ENCODE results near the gene LRRC45.

DNA sequence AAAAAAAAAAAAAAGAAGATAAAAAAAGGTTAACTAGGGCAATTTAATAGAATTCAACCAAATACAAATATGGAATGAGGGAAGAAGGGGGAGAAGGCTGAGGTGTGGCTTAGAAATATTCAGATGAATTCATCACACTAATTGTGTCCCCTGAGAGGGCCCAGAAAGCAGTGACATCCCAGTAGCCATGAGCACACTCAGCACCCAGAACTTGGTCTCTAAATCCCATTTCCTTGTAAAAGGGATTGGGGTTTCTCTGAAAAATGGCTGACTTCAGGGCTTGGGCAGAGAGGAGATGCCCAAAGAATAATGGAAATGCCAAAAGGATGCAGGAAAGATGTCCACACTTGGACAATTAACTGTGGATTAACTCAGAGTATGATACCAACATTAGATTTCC, 49.7 kb upstream of the LRRC45 start:
- TF ChIP-seq, protein P1, sequence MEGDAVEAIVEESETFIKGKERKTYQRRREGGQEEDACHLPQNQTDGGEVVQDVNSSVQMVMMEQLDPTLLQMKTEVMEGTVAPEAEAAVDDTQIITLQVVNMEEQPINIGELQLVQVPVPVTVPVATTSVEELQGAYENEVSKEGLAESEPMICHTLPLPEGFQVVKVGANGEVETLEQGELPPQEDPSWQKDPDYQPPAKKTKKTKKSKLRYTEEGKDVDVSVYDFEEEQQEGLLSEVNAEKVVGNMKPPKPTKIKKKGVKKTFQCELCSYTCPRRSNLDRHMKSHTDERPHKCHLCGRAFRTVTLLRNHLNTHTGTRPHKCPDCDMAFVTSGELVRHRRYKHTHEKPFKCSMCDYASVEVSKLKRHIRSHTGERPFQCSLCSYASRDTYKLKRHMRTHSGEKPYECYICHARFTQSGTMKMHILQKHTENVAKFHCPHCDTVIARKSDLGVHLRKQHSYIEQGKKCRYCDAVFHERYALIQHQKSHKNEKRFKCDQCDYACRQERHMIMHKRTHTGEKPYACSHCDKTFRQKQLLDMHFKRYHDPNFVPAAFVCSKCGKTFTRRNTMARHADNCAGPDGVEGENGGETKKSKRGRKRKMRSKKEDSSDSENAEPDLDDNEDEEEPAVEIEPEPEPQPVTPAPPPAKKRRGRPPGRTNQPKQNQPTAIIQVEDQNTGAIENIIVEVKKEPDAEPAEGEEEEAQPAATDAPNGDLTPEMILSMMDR (IDR thresholded peaks at IDR 0.05; ENCODE audit: low read depth, low read length, poor library complexity, severe bottlenecking) = no peak
- no peak for TF ChIP-seq EZH2phosphoT487 (IDR thresholded peaks at IDR 0.05; ENCODE audit: borderline replicate concordance, low read length)
